Measurements from ENCODE around the gene CWC25.

Gene CWC25

GRCh38 chr17:38783227-38783626 is 41.9 kb downstream of the CWC25 start:
- DNase-seq (ENCODE audit: low spot score): no peak

GRCh38 chr17:38779965-38780752 is 45.0 kb downstream of the CWC25 start:
- DNase-seq (ENCODE audit: low spot score): no peak

DNA sequence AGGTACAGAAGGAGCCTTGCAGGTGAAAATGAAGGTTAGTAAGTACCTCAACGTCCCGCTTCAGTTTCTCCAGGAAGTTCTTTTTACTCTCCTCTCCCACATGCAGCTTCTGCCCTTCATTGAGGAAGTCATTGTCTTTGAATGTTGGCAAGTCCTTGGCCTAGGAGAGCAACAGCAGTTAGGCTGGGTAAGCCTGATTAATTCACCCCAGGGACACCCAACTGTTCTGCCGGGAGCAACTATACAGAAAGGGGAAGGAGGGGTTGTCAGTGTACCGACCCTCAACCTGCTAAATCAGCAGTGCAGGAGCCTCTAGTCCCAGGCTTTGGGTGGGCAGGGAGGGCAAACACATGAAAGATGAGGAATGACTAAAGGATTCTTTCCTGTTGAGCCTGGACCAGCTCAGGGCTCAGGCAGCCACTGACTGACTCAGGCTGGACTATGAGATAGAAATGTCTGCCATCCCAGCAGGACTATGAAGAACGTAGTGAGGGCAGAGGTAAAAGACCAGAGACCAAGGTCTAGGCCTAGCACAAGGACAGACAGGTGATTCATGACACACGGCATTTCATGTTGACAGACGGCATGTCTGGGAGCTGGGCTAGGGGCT is 47.4 kb downstream of the CWC25 start:
- DNase-seq (ENCODE audit: low spot score): no peak

DNA sequence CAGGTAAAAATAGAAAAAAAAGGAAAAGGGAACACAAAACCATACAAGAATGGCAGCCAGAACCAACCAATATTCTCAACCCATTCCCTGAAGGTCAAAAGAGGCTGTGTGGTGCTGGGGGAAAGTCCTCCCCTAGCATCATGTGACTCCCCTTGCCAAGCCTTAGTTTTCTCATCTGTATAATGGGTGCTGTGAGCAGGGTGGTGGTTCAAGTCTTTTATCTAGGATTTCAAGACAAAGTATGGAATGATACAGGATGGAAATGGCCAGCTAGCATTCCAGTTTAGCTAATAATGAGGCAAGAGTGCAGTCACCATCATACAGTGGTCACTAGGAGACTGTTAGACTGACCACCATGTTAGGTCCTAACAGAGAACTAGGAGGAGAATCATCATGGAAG is 51.9 kb downstream of the CWC25 start:
- DNase-seq (ENCODE audit: low spot score): no peak

DNA sequence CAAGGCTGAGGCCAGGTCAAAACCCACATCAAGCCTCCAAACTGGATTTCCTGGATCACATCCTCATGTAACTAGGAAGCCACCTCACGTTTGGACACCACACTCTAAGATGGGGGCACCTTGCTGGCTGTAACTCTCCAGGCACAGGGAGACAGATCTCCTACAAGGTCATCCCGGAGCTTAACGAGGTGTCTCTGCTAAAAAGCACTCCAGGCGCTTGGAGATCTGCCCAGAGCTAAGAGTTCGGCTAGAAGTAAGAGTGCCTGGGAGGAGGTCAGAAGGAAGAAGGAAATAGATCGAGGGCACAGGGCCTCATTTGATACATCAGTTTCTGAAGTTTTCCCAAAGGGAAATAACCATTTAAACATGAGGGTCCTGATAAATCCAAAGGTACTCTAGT is 56.7 kb downstream of the CWC25 start:
- no peak for DNase-seq (ENCODE audit: low spot score)

DNA sequence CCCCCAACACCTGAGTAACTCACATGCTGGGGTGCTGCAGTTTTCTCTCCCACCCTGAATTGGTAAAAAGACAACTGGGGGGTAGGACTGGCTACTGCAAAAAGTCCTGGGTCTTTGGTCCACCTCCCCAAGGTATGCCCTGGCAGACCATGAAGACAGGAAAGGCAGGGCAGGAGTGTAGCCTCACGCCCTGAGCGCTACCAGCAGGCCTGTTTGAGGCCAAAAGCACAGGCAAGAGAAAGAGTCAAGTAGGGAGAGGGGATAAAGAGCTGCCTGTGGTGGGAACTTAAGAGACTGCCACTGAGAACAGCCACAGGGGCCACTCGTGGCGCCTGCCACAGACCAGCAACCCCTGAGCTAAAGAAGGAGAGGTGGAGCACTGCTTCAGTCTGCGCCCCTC is 58.8 kb downstream of the CWC25 start:
- no peak for DNase-seq (ENCODE audit: low spot score)

- no peak for DNase-seq (ENCODE audit: low spot score)
Observed at GRCh38 chr17:38762231-38762630, 62.9 kb downstream of the CWC25 start.

- peak; percentile 27 for DNase-seq (ENCODE audit: low spot score)
Observed at GRCh38 chr17:38761612-38762011, 63.5 kb downstream of the CWC25 start.

- no peak for DNase-seq (ENCODE audit: low spot score)
Observed at GRCh38 chr17:38753071-38753506, 72.0 kb downstream of the CWC25 start.

- peak; percentile 100 for DNase-seq (ENCODE audit: low spot score)
Observed at GRCh38 chr17:38752308-38753070, 72.6 kb downstream of the CWC25 start, which contains the start of gene PSMB3. PSMB3 (plus strand) TSS chr17:38752741; CDS start chr17:38752827, 86 bp downstream.

- peak; percentile 86 for DNase-seq (ENCODE audit: low spot score)
Observed at GRCh38 chr17:38751808-38752307, 73.3 kb downstream of the CWC25 start.

- no peak for DNase-seq (ENCODE audit: low spot score)
Observed at GRCh38 chr17:38751144-38751807, 73.8 kb downstream of the CWC25 start.
